IPS-20b (cell line): ENCODE measurements around the gene RAD23B.

ENCODE experiments used
- H3K27ac ChIP-seq: one replicate; pipeline ENCODE4 v1.5.1; 2013; ENCODE audit warnings: low read length
- H3K27me3 ChIP-seq: 2 replicates; pipeline ENCODE4 v1.6.1; 2013; ENCODE audit warnings: mild to moderate bottlenecking, low read length, inconsistent platforms; ENCODE audit not compliant: insufficient read depth
- H3K36me3 ChIP-seq: 2 replicates; pipeline ENCODE4 v1.6.1; 2013; ENCODE audit warnings: low read depth, mild to moderate bottlenecking, inconsistent platforms, low read length, moderate library complexity; ENCODE audit not compliant: insufficient read depth
- H3K4me1 ChIP-seq: 2 replicates; pipeline ENCODE4 v1.6.1; 2013; ENCODE audit warnings: mild to moderate bottlenecking, control low read depth, inconsistent platforms, low read length, moderate library complexity; ENCODE audit not compliant: insufficient read depth
- H3K4me3 ChIP-seq: 2 replicates; pipeline ENCODE4 v1.5.1; 2013; ENCODE audit warnings: mild to moderate bottlenecking, low read length, inconsistent platforms
- H3K9ac ChIP-seq: 2 replicates; pipeline ENCODE4 v1.6.1; 2013; ENCODE audit warnings: low read depth, mild to moderate bottlenecking, inconsistent platforms, low read length, moderate library complexity
- H3K9me3 ChIP-seq: 2 replicates; pipeline ENCODE4 v1.6.1; 2013; ENCODE audit warnings: mild to moderate bottlenecking, low read depth, low read length, inconsistent platforms; ENCODE audit not compliant: insufficient read depth

Gene RAD23B

GRCh38 chr9:107368696-107369095 is 85.6 kb downstream of the RAD23B start:
- no peaks in the 10 kb centered on the region for H3K36me3 ChIP-seq
- H3K4me3 ChIP-seq: no peak overlapping the region
- H3K27ac ChIP-seq: no peak overlapping the region
- H3K9ac ChIP-seq: no peak overlapping the region
- no peaks in the 10 kb centered on the region for H3K9me3 ChIP-seq
- H3K4me1 ChIP-seq: no peaks in the 10 kb centered on the region
- no peaks in the 10 kb centered on the region for H3K27me3 ChIP-seq

- Histone ChIP-seq H3K36me3 (no peaks in the 10 kb centered on the region), H3K9me3 (no peaks in the 10 kb centered on the region), H3K4me3 (no peak overlapping the region), H3K27ac (no peak overlapping the region), H3K4me1 (no peaks in the 10 kb centered on the region), H3K27me3 (no peaks in the 10 kb centered on the region), H3K9ac (no peak overlapping the region)
Observed at GRCh38 chr9:107373809-107374208, 90.7 kb downstream of the RAD23B start.

GRCh38 chr9:107375001-107375400 is 91.9 kb downstream of the RAD23B start:
- Histone ChIP-seq H3K27ac (no peak overlapping the region), H3K4me3 (no peak overlapping the region), H3K9me3 (no peaks in the 10 kb centered on the region), H3K9ac (no peak overlapping the region), H3K27me3 (no peaks in the 10 kb centered on the region), H3K4me1 (no peaks in the 10 kb centered on the region), H3K36me3 (no peaks in the 10 kb centered on the region)

- no peaks in the 10 kb centered on the region for H3K36me3 ChIP-seq
- H3K4me3 ChIP-seq: no peak overlapping the region
- no peaks in the 10 kb centered on the region for H3K9me3 ChIP-seq
- H3K9ac ChIP-seq: no peak overlapping the region
- no peaks in the 10 kb centered on the region for H3K4me1 ChIP-seq
- no peak overlapping the region for H3K27ac ChIP-seq
- no peaks in the 10 kb centered on the region for H3K27me3 ChIP-seq
Observed at GRCh38 chr9:107375651-107376369, 92.7 kb downstream of the RAD23B start.

- H3K9ac ChIP-seq: no peak overlapping the region
- no peaks in the 10 kb centered on the region for H3K4me1 ChIP-seq
- no peak overlapping the region for H3K27ac ChIP-seq
- H3K27me3 ChIP-seq: no peaks in the 10 kb centered on the region
- no peaks in the 10 kb centered on the region for H3K9me3 ChIP-seq
- no peaks in the 10 kb centered on the region for H3K36me3 ChIP-seq
- H3K4me3 ChIP-seq: no peak overlapping the region
Observed at GRCh38 chr9:107378006-107378405, 94.9 kb downstream of the RAD23B start.
